Measurements from ENCODE around the gene VAT1L.

VAT1L gene

GRCh38 chr16:77995843-77996455 is 207.6 kb downstream of the VAT1L start:
- DNase-seq: no peak

GRCh38 chr16:77998350-77999023 is 210.1 kb downstream of the VAT1L start:
- no peak for DNase-seq

GRCh38 chr16:78001451-78002025 is 213.2 kb downstream of the VAT1L start:
- DNase-seq: no peak

- peak in 12 of 14 donors; percentile 2 to 71 (median 46) for DNase-seq
These were observed 214.7 kb downstream of the VAT1L start for GRCh38 chr16:78002915-78003538.

DNA sequence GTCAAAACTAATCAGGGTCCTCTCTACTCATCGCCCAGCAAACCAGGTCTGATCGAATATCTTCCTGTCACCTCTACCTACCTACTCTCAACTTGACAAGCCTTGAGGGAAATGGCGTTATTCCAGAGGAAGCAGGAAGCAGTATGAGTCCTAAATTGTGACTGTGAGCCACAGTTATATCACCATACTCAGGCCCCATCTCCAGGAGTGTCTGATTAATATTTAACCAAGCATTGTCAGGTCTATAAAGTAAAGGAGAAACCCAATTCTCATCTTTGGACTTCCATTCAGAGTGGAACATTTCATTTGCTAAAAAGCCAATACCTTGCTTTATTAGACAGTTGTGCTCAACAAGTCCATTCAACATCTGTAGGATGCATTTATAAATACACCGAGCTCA is 216.2 kb downstream of the VAT1L start:
- DNase-seq: no peak

GRCh38 chr16:78005881-78006280 is 217.5 kb downstream of the VAT1L start:
- DNase-seq: no peak

DNA sequence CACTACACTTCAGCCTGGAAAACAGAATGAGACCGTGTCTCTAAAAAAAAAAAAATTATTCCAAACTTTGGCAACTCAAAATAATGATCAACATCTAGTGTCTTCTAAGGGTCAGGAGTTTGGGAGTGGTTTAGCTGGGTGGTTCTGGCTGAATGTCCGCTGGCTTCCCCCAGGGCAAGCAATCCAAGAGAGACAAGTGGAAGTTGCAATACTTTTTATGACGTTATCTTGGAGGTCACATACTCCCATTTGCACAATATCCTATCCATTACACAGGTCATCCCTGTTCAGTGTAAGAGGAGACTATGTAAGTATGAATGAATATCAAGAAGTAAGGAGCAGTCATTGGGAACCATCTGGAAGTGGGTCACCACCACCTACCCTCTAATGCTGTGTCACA is 218.8 kb downstream of the VAT1L start:
- no peak for DNase-seq

DNA sequence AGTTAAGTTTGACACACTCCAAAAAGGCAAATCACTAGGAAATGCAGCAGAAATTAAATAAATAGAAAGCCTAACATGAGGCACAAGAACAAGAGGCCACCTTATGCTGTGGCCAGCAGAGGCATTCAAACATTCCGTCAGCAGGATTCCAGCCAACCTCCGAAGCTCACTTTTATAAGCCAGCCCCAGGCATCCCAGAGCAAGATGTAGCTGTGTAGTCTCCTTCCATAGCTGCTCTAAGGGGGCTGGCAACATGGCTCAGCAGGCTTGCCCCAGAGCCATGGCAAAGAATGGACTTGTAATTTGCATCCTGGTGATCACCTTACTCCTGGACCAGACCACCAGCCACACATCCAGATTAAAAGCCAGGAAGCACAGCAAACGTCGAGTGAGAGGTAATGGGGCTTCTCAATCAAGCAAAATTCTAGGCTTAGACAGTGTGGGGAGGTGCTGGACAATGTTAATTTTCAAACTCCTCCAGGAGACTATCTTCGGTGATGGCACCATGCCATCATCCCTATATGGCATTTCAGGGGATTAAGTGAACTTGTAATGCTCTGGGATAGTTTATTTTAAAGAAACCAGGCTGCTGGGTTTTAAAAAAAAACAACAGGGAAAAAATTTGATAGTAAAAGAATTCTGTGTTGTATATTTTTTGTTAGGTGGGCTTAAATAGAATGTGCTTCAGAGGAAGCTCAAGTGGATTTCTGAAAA is 234.1 kb downstream of the VAT1L start, which contains the start of gene CLEC3A:
CLEC3A (plus strand) TSS at position 202 of the 714 bp plus-strand sequence; CDS start at position 281, 79 bp downstream.
- peak in 1 of 14 donors; percentile 2 for DNase-seq

- DNase-seq: no peak
These were observed 235.8 kb downstream of the VAT1L start for GRCh38 chr16:78024159-78024558.

GRCh38 chr16:78025631-78026030 is 237.3 kb downstream of the VAT1L start:
- DNase-seq: no peak

DNA sequence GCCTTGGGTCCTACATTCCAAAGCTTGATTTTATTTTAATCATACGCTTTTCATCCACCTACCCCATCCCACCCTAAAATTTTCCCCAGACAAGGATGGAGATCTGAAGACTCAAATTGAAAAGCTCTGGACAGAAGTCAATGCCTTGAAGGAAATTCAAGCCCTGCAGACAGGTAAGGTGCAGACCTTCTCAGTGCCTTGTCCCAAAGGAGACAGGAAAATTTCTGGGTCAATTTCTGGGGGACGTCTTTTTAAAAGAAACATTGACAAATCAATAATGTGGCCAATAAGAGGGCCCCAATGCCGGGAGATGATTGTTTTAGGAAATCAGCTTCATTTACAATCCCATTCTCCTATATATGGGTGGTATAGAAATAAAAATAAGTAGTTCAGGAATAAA is 239.7 kb downstream of the VAT1L start:
- DNase-seq: no peak
